GM06990 (cell line): ENCODE measurements around the gene CBX3.
"Not testable (repeated sequence)": the region's sequence is repeated elsewhere in the genome, so short reads cannot be mapped to it uniquely, and the experiment has no call there.

ENCODE experiments used
- DNase-seq: peaks from one replicate; pipeline ENCODE4 v3.0.0-alpha.2; 2011; ENCODE audit not compliant: insufficient read length; ENCODE audit errors: extremely low read depth
- H3K27me3 ChIP-seq: replicated peaks from 2 replicates; pipeline ENCODE4 v1.6.0; 2011; ENCODE audit warnings: low read length; ENCODE audit not compliant: control insufficient read depth, insufficient read depth
- H3K36me3 ChIP-seq: 2 replicates; pipeline ENCODE4 v1.5.1; 2011; ENCODE audit warnings: low read length; ENCODE audit not compliant: control insufficient read depth, insufficient read depth
- H3K4me3 ChIP-seq: replicated peaks from 2 replicates; pipeline ENCODE4 v1.5.1; 2011; ENCODE audit warnings: low read depth, mild to moderate bottlenecking, control low read depth, low read length
- TF ChIP-seq, protein P1 (sequence below): IDR thresholded peaks from 2 replicates; pipeline ENCODE4 v1.5.1; 2011; ENCODE audit warnings: low read length, control low read depth, mild to moderate bottlenecking, inconsistent platforms; ENCODE audit not compliant: insufficient read depth, poor library complexity, severe bottlenecking

CBX3 gene

DNA sequence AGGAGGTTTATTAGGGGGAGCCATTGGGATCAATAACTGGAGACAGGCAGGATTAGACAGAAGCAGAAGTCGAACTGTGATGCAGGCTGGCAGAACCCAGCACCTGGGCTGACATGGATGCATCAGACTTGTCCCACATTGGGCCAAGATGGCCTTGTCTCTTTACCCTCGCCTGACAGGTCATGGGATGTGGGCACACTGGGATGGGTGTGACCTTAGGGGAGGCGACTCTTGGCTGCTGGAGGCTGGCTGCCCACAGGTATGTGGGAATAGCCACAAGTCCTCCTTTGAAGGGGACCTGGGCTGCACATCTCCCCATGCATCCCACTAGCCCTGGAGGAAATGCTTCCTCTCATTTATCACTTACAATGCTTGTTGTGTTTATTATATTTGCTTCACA, 32.3 kb upstream of the CBX3 start:
- Histone ChIP-seq H3K27me3 (no peaks in the 10 kb centered on the region), H3K36me3 (no peaks in the 10 kb centered on the region), H3K4me3 (no peak overlapping the region)
- no peak for DNase-seq
- TF ChIP-seq, protein P1, sequence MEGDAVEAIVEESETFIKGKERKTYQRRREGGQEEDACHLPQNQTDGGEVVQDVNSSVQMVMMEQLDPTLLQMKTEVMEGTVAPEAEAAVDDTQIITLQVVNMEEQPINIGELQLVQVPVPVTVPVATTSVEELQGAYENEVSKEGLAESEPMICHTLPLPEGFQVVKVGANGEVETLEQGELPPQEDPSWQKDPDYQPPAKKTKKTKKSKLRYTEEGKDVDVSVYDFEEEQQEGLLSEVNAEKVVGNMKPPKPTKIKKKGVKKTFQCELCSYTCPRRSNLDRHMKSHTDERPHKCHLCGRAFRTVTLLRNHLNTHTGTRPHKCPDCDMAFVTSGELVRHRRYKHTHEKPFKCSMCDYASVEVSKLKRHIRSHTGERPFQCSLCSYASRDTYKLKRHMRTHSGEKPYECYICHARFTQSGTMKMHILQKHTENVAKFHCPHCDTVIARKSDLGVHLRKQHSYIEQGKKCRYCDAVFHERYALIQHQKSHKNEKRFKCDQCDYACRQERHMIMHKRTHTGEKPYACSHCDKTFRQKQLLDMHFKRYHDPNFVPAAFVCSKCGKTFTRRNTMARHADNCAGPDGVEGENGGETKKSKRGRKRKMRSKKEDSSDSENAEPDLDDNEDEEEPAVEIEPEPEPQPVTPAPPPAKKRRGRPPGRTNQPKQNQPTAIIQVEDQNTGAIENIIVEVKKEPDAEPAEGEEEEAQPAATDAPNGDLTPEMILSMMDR: no peak

DNA sequence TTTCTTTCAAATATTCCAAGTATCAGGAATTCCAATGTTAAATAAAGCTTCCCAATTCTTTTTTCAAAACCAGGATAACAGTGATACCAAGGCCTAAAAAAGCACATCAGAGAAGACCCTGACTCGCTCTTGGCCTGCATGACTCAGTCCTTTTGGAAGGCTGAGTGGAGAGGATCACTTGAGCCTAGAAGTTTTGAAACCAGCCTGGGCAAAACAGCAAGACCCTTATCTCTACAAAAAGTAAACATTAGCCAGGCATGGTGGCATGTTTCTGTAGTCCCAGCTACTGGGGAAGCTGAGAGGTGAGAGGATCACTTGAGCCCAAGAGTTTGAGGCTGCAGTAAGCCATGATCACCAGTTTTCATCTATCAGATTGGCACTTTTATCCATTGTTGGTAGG, 30.9 kb upstream of the CBX3 start:
- no peak for DNase-seq
- Histone ChIP-seq H3K36me3 (no peaks in the 10 kb centered on the region), H3K4me3 (no peak overlapping the region), H3K27me3 (no peaks in the 10 kb centered on the region)
- TF ChIP-seq, protein P1: no peak

DNA sequence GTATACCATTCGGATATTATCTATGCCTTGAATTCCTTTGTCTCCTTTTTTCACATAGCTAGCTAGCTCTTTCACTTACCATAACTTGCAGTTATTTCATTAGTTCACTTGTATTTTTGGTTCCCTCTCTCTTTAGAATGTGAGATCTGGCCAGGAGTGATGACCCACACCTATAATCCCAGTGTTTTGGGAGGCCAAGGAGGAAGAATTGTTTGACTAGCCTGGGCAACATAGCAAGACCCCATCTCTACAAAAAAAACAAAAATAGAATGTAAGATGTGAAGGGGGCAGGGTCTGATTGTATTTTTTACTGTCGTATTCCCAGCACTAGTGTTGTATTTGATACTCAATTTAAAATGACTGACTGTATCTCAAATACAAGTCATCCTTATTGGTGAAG, 29.9 kb upstream of the CBX3 start:
- Histone ChIP-seq H3K4me3 (no peak overlapping the region), H3K27me3 (no peaks in the 10 kb centered on the region), H3K36me3 (no peaks in the 10 kb centered on the region)
- no peak for DNase-seq
- TF ChIP-seq, protein P1: no peak

DNA sequence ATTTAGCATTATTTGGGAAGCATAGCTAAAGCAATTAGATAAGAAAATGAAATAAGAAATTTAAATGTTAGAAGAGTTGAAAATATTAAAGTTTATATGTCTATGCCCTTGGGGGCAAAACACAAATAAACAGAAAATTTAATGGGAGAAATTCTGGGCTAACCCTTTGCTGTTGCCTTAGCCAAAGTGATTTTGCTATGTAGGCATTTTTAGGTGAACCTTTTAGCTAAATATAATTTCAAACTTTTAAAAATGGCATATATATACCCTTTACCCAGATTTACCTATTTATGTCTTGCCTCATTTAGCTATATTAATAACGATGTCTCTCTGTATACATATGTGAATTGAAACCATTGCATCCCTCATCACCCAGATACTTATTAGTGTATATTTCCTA, 29.5 kb upstream of the CBX3 start:
- no peak overlapping the region for H3K4me3 ChIP-seq
- no peaks in the 10 kb centered on the region for H3K27me3 ChIP-seq
- TF ChIP-seq, protein P1: no peak
- H3K36me3 ChIP-seq: no peaks in the 10 kb centered on the region
- DNase-seq: no peak

DNA sequence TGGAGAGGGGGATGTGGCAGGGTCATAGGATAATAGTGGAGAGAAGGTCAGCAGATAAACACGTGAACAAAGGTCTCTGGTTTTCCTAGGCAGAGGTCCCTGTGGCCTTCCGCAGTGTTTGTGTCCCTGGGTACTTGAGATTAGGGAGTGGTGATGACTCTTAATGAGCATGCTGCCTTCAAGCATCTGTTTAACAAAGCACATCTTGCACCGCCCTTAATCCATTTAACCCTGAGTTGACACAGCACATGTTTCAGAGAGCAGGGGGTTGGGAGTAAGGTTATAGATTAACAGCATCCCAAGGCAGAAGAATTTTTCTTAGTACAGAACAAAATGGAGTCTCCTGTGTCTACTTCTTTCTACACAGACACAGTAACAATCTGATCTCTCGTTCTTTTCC, 25.6 kb upstream of the CBX3 start:
- not testable (repeated sequence) for H3K4me3 ChIP-seq, DNase-seq, H3K27me3 ChIP-seq, H3K36me3 ChIP-seq

DNA sequence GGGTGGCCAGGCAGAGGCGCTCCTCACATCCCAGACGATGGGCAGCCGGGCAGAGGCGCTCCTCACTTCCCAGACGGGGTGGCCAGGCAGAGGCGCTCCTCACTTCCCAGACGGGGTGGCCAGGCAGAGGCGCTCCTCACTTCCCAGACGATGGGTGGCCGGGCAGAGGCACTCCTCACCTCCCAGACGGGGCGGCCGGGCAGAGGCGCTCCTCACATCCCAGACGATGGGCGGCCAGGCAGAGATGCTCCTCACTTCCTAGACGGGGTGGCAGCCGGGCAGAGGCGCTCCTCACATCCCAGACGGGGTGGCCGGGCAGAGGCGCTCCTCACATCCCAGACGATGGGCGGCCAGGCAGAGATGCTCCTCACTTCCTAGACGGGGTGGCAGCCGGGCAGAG, 24.8 kb upstream of the CBX3 start:
- not testable (repeated sequence) for H3K4me3 ChIP-seq, H3K27me3 ChIP-seq, DNase-seq, H3K36me3 ChIP-seq

DNA sequence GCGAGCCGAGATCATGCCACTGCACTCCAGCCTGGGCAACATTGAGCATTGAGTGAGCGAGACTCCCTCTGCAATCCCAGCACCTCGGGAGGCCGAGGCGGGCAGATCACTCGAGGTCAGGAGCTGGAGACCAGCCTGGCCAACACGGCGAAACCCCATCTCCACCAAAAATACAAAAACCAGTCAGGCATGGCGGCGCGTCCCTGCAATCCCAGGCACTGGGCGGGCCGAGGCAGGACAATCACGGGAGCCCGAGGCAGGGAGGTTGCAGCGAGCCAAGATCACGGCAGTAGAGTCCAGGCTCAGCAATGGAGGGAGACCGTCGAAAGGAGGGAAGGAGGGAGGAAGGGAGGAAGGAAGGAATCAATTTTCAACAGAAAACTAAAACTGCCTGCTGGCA, 24.3 kb upstream of the CBX3 start:
- H3K4me3 ChIP-seq, DNase-seq, H3K36me3 ChIP-seq, H3K27me3 ChIP-seq: not testable (repeated sequence)
